HG03469 (cell line): ENCODE measurements around the gene SLC24A5.

Source experiments
- ATAC-seq: cut with Tn5 transposase; IDR thresholded peaks from one replicate; pipeline ENCODE4 v1.9.1; 2021; ENCODE audit warnings: mild to moderate bottlenecking, moderate library complexity, moderate number of reproducible peaks; ENCODE audit not compliant: unreplicated experiment

The SLC24A5 gene

GRCh38 chr15:48185529-48185928 lies 64.7 kb downstream of the SLC24A5 start:
- no peak for ATAC-seq

DNA sequence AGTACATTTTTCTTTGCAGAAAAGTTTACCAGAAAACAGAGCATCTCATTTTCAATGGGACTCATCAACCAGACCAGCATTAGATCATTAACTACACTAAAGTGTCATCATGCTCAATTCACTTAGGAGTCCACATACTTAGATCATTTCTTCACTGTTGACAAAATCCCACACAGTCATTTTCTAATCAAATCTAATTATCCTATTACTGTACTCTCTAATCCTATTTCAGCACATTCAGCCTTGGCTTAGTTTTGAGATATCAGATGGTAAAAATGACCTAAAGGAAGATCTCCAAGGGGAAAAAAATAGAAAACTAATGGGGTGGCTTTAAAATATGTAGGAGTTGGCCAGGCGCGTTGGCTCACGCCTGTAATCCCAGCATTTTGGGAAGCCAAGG lies 65.5 kb downstream of the SLC24A5 start:
- ATAC-seq: no peak

DNA sequence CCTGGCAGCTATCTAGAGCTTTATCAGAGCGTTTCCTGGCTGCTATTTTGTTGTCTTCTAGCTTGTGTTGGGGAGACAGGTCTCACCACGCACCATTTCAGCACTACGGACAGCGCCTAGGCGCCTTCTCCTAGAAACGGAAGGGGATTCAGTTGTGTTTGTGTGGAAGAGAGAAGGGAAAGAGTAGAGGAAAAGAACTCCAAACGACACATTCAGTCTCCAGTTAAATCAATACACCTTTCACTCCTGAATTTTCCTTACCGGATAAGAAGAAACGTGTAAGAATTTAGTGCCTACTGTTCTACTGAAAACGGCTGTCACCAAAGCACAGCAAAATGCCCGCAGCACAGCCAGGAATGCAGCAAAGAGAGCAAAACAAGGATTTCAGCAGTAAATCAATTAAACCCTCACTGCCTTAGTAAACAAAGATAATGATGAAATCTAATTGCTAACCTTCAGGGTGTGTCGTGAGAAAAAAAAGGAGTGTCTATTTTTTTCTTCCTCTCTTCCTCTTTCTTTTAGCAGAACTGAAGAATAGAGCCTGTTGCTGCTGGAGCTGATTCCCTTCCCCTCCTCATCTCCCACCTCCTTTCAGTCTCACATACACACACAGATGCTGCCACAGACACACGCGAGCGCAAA lies 70.3 kb downstream of the SLC24A5 start:
- no peak for ATAC-seq

GRCh38 chr15:48191574-48192225 lies 70.9 kb downstream of the SLC24A5 start, which contains the start of gene CTXN2:
TSS of gene CTXN2 (plus strand) at chr15:48191665. CDS start at chr15:48201301, 9,636 bp downstream.
- no peak for ATAC-seq
